K562 (cell line): Measurements from ENCODE around the gene FAM174C. TPM values are rescaled to one million over a fixed set of nuclear protein-coding genes. Genes with fewer than 3 reads are reported as not detected.

Source experiments
- ARID2 ChIP-seq: fragments of 450-650 bp; IDR thresholded peaks from 2 replicates; pipeline ENCODE4 v1.6.1; 2017; ENCODE audit warnings: antibody characterized with exemption, mild to moderate bottlenecking
- KHSRP ChIP-seq: fragments of 450-650 bp; IDR thresholded peaks from 2 replicates; pipeline ENCODE4 v1.6.1; 2017
- MCM7 ChIP-seq, 2 experiments: fragments of 450-650 bp; IDR thresholded peaks; 2 replicates each; pipeline ENCODE4 v1.6.1; 2016 to 2018
- NCOA2 ChIP-seq, 2 experiments: fragments of 450-650 bp; IDR thresholded peaks; 2 replicates each; pipeline ENCODE4 v1.6.1; 2018; ENCODE audit warnings: mild to moderate bottlenecking in 2 of 2, moderate library complexity in 1 of 2; ENCODE audit not compliant: partially characterized antibody in 2 of 2
- PTBP1 ChIP-seq: fragments of 200-400 bp; formaldehyde crosslinking; IDR thresholded peaks from 2 replicates; pipeline ENCODE4 v1.6.1; 2017; ENCODE audit warnings: low read depth, low read length
- ZBED1 ChIP-seq: IDR thresholded peaks from 2 replicates; pipeline ENCODE4 v1.6.1; 2014
- ZNF507 ChIP-seq: conservative IDR thresholded peaks from 2 replicates; pipeline ENCODE4 v1.6.1; 2017; ENCODE audit warnings: missing genetic modification characterization, missing compliant biosample characterization
- polyA plus RNA-seq, 8 experiments: library from polyadenylated mRNA; depleted of rRNA in 4 of 8; stranded (reverse) in 5 of 8; unstranded in 3 of 8; fragments of >200 nt; fragmentation: Nextera tagmentation in 2 of 8; fragmentation: Illumina TruSeq in 1 of 8; extraction: Ambion mirVana in 2 of 8; extraction: Trizol in 1 of 8; gene quantifications; 2 replicates each; pipeline versions ENCODE4 v1.2.1 to v1.2.3, GENCODE V29; 2011 to 2014; ENCODE audit warnings: inconsistent platforms in 1 of 8, missing spikeins in 1 of 8
- total RNA-seq, 7 experiments: library from RNA; depleted of rRNA in 6 of 7; stranded (reverse); fragments of >200 nt in 6 of 7; fragmentation: Illumina TruSeq in 2 of 7; extraction: Trizol in 2 of 7; gene quantifications; 2 replicates each; pipeline versions ENCODE4 v1.2.1 to v1.2.3, GENCODE V29; 2011 to 2021; ENCODE audit warnings: low replicate concordance in 1 of 7
- TF ChIP-seq, protein P1 (sequence below): fragments of 450-650 bp; formaldehyde crosslinking; IDR thresholded peaks from 2 replicates; pipeline ENCODE4 v1.4.0; 2022; ENCODE audit warnings: missing genetic modification characterization
- TF ChIP-seq, protein P2 (sequence below): sonication (generic); formaldehyde crosslinking; IDR thresholded peaks from 2 replicates; pipeline ENCODE4 v1.8.1; 2022; ENCODE audit warnings: missing genetic modification reagents
- TF ChIP-seq, protein P3 (sequence below), 2 experiments: fragments of 450-650 bp in 1 of 2; sonication (generic) in 1 of 2; formaldehyde crosslinking in 1 of 2; IDR thresholded peaks; 2 replicates each; pipeline versions ENCODE4 v1.7.1 to v1.9.0; 2016 to 2022; ENCODE audit warnings: inconsistent platforms in 1 of 2, mild to moderate bottlenecking in 1 of 2, missing genetic modification reagents in 1 of 2
- TF ChIP-seq, protein P4 (sequence below), 2 experiments: IDR thresholded peaks; 2 replicates each; pipeline ENCODE4 v1.6.1; 2012; ENCODE audit warnings: improper control_type of control experiment in 2 of 2, low read depth in 2 of 2, low read length in 2 of 2, borderline replicate concordance in 1 of 2

FAM174C gene
- total and polyA plus RNA-seq, 9 of the 15 experiments (the other 6 are each of a cell fraction or from before 2014, with no cell fraction given), result 0.66 to 89.6 (median 20.3) TPM

DNA sequence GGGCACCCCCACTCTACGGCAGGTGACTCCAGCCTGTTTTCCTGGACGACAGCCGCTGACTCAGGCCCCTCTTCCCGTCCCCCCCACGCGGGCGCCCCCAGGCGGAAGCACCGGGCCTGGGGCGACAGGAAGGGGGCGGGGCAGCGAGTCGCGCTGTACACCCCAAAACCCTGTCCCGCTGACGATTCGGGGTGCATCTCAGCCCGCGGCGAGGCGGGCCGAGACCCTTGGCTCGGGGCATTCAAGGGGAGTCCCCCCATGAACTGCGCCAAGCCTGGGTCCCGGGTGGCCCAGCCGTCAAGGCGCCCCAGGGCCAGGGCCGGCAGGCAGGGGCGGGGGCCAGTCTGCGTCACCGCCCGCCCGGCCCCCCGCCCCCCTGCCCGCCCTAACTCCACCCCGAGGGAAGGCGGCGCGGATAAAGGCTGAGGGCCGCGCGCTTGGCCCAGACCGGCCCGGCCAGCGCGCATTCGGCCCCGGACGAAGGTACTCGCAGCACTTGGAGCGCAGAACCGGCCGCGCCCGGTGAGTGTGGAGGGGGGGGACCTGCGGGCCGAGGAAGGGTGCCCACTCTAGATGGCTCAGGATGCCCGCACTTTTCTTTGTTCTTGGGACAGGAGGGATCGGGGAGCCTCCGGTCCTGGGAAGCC is 27.1 kb upstream of the FAM174C start, which contains the start of gene MIDN (continued):
- TF ChIP-seq, protein P1, sequence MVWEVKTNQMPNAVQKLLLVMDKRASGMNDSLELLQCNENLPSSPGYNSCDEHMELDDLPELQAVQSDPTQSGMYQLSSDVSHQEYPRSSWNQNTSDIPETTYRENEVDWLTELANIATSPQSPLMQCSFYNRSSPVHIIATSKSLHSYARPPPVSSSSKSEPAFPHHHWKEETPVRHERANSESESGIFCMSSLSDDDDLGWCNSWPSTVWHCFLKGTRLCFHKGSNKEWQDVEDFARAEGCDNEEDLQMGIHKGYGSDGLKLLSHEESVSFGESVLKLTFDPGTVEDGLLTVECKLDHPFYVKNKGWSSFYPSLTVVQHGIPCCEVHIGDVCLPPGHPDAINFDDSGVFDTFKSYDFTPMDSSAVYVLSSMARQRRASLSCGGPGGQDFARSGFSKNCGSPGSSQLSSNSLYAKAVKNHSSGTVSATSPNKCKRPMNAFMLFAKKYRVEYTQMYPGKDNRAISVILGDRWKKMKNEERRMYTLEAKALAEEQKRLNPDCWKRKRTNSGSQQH (CRISPR knock-in tag), result no peak
- TF ChIP-seq ZBED1, result no peak
- TF ChIP-seq PTBP1, result no peak
- no peak for TF ChIP-seq ARID2
- TF ChIP-seq, protein P2, sequence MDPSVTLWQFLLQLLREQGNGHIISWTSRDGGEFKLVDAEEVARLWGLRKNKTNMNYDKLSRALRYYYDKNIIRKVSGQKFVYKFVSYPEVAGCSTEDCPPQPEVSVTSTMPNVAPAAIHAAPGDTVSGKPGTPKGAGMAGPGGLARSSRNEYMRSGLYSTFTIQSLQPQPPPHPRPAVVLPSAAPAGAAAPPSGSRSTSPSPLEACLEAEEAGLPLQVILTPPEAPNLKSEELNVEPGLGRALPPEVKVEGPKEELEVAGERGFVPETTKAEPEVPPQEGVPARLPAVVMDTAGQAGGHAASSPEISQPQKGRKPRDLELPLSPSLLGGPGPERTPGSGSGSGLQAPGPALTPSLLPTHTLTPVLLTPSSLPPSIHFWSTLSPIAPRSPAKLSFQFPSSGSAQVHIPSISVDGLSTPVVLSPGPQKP (CRISPR knock-in tag), result no peak
- TF ChIP-seq ZNF507, result no peak
- TF ChIP-seq, protein P3, sequence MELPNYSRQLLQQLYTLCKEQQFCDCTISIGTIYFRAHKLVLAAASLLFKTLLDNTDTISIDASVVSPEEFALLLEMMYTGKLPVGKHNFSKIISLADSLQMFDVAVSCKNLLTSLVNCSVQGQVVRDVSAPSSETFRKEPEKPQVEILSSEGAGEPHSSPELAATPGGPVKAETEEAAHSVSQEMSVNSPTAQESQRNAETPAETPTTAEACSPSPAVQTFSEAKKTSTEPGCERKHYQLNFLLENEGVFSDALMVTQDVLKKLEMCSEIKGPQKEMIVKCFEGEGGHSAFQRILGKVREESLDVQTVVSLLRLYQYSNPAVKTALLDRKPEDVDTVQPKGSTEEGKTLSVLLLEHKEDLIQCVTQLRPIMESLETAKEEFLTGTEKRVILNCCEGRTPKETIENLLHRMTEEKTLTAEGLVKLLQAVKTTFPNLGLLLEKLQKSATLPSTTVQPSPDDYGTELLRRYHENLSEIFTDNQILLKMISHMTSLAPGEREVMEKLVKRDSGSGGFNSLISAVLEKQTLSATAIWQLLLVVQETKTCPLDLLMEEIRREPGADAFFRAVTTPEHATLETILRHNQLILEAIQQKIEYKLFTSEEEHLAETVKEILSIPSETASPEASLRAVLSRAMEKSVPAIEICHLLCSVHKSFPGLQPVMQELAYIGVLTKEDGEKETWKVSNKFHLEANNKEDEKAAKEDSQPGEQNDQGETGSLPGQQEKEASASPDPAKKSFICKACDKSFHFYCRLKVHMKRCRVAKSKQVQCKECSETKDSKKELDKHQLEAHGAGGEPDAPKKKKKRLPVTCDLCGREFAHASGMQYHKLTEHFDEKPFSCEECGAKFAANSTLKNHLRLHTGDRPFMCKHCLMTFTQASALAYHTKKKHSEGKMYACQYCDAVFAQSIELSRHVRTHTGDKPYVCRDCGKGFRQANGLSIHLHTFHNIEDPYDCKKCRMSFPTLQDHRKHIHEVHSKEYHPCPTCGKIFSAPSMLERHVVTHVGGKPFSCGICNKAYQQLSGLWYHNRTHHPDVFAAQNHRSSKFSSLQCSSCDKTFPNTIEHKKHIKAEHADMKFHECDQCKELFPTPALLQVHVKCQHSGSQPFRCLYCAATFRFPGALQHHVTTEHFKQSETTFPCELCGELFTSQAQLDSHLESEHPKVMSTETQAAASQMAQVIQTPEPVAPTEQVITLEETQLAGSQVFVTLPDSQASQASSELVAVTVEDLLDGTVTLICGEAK (IDR thresholded peaks at IDR 0.05), result peak; percentile 64
- TF ChIP-seq, protein P3 (CRISPR knock-in tag; IDR thresholded peaks at IDR 0.05), result no peak
- TF ChIP-seq, protein P4, sequence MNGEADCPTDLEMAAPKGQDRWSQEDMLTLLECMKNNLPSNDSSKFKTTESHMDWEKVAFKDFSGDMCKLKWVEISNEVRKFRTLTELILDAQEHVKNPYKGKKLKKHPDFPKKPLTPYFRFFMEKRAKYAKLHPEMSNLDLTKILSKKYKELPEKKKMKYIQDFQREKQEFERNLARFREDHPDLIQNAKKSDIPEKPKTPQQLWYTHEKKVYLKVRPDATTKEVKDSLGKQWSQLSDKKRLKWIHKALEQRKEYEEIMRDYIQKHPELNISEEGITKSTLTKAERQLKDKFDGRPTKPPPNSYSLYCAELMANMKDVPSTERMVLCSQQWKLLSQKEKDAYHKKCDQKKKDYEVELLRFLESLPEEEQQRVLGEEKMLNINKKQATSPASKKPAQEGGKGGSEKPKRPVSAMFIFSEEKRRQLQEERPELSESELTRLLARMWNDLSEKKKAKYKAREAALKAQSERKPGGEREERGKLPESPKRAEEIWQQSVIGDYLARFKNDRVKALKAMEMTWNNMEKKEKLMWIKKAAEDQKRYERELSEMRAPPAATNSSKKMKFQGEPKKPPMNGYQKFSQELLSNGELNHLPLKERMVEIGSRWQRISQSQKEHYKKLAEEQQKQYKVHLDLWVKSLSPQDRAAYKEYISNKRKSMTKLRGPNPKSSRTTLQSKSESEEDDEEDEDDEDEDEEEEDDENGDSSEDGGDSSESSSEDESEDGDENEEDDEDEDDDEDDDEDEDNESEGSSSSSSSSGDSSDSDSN (IDR thresholded peaks at IDR 0.05; ENCODE audit: borderline replicate concordance in 1 of 2, low read depth in 2 of 2, low read length in 2 of 2), result peak; percentile 77 to 79; a peak in 3 of 4 replicates
- TF ChIP-seq KHSRP, result no peak
- TF ChIP-seq MCM7 (IDR thresholded peaks at IDR 0.05), result no peak
- no peak for TF ChIP-seq NCOA2 (IDR thresholded peaks at IDR 0.05; ENCODE audit: partially characterized antibody in 2 of 2)
